HFFc6 (cell line): ENCODE measurements around the gene MYRFL. TPM values are rescaled to one million over a fixed set of nuclear protein-coding genes. Genes with fewer than 3 reads are reported as not detected.

Experiments used
- DNase-seq: peaks from one replicate; pipeline ENCODE4 v3.0.0-alpha.2; 2018
- H3K27ac Mint-ChIP-seq: 2 replicates; pipeline ENCODE4 v1.8.0; 2020; ENCODE audit warnings: mild to moderate bottlenecking, mixed read lengths
- H3K27me3 Mint-ChIP-seq: 2 replicates; pipeline ENCODE4 v1.8.0; 2021; ENCODE audit warnings: mild to moderate bottlenecking, moderate library complexity, mixed read lengths; ENCODE audit not compliant: insufficient read depth
- H3K36me3 Mint-ChIP-seq: 2 replicates; pipeline ENCODE4 v1.8.0; 2021; ENCODE audit warnings: low read depth, mixed read lengths
- H3K4me1 Mint-ChIP-seq: 2 replicates; pipeline ENCODE4 v1.8.0; 2020; ENCODE audit warnings: low read depth, mixed read lengths
- H3K4me3 Mint-ChIP-seq: 2 replicates; pipeline ENCODE4 v1.8.0; 2020; ENCODE audit warnings: mild to moderate bottlenecking, moderate library complexity, mixed read lengths
- H3K9me3 Mint-ChIP-seq: 2 replicates; pipeline ENCODE4 v1.8.0; 2020; ENCODE audit warnings: mild to moderate bottlenecking, mixed read lengths
- total RNA-seq, 6 experiments: library from RNA; stranded (reverse); fragmentation: NEBNext Ultra II Directional; extraction: Animal tissue kit (Norgen Biotek cat#: 25700); gene quantifications; 2 replicates in 1 of 6; 3 replicates in 5 of 6; pipeline ENCODE4 v1.2.3, GENCODE V29; 2021
- TF ChIP-seq, protein P1 (sequence below): fragments of 200-600 bp; sonication (generic); IDR thresholded peaks from 2 replicates; pipeline ENCODE4 v1.5.0; 2021; ENCODE audit warnings: antibody characterized with exemption, mild to moderate bottlenecking

The MYRFL gene
- total RNA-seq, 6 experiments from 2014 or later = not detected

GRCh38 chr12:69879007-69879960 is 54.3 kb downstream of the MYRFL start:
- TF ChIP-seq, protein P1, sequence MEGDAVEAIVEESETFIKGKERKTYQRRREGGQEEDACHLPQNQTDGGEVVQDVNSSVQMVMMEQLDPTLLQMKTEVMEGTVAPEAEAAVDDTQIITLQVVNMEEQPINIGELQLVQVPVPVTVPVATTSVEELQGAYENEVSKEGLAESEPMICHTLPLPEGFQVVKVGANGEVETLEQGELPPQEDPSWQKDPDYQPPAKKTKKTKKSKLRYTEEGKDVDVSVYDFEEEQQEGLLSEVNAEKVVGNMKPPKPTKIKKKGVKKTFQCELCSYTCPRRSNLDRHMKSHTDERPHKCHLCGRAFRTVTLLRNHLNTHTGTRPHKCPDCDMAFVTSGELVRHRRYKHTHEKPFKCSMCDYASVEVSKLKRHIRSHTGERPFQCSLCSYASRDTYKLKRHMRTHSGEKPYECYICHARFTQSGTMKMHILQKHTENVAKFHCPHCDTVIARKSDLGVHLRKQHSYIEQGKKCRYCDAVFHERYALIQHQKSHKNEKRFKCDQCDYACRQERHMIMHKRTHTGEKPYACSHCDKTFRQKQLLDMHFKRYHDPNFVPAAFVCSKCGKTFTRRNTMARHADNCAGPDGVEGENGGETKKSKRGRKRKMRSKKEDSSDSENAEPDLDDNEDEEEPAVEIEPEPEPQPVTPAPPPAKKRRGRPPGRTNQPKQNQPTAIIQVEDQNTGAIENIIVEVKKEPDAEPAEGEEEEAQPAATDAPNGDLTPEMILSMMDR = peak; percentile 94
- Mint-ChIP-seq H3K36me3 (no peaks in the 10 kb centered on the region), H3K27me3 (peaks cover 6% of the 10 kb centered on the region), H3K9me3 (no peaks in the 10 kb centered on the region), H3K27ac (no peak overlapping the region), H3K4me1 (peaks cover 20% of the 10 kb centered on the region), H3K4me3 (peak overlapping the region; percentile 76)
- DNase-seq = peak; percentile 60

GRCh38 chr12:69880571-69880970 is 55.5 kb downstream of the MYRFL start:
- Mint-ChIP-seq H3K27me3 (peaks cover 6% of the 10 kb centered on the region), H3K27ac (no peak overlapping the region), H3K4me1 (peaks cover 20% of the 10 kb centered on the region), H3K36me3 (no peaks in the 10 kb centered on the region), H3K4me3 (no peak overlapping the region), H3K9me3 (no peaks in the 10 kb centered on the region)
- TF ChIP-seq, protein P1 = peak; percentile 29; the same call in 1 of the 2 replicates
- DNase-seq = peak; percentile 29

DNA sequence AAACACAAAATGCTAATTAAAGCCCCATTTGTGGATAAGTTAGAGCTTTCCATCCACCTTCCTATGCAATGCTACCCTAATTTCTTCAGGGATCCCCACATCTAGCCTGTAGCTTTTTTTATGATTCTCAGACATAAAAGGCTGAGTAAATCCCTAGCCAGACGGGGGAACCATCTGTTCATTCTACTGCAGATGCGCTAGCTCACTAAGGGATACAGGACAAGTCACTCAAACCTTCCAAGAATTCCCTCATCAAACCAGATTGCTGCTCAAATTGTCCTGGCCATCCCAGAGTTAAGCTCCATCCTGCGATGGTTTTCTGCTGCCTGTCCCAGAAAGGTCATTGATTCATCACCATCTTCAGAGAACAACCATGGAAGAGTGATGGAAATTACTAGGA is 56.7 kb downstream of the MYRFL start:
- TF ChIP-seq, protein P1 = no peak
- Mint-ChIP-seq H3K27ac (no peak overlapping the region), H3K36me3 (no peaks in the 10 kb centered on the region), H3K27me3 (peaks cover 9% of the 10 kb centered on the region), H3K4me1 (peaks cover 20% of the 10 kb centered on the region), H3K9me3 (no peaks in the 10 kb centered on the region), H3K4me3 (no peak overlapping the region)
- DNase-seq = no peak

GRCh38 chr12:69884386-69884785 is 59.4 kb downstream of the MYRFL start:
- H3K4me3 Mint-ChIP-seq = no peak overlapping the region
- no peak overlapping the region for H3K27ac Mint-ChIP-seq
- no peaks in the 10 kb centered on the region for H3K9me3 Mint-ChIP-seq
- H3K36me3 Mint-ChIP-seq = no peaks in the 10 kb centered on the region
- DNase-seq = no peak
- TF ChIP-seq, protein P1 = no peak
- H3K27me3 Mint-ChIP-seq = peaks cover 13% of the 10 kb centered on the region
- peaks cover 10% of the 10 kb centered on the region for H3K4me1 Mint-ChIP-seq

- Mint-ChIP-seq H3K4me1 (no peaks in the 10 kb centered on the region; the same call in 1 of the 2 replicates), H3K27me3 (peaks cover 13% of the 10 kb centered on the region), H3K27ac (no peak overlapping the region), H3K9me3 (no peaks in the 10 kb centered on the region), H3K4me3 (no peak overlapping the region), H3K36me3 (no peaks in the 10 kb centered on the region)
- TF ChIP-seq, protein P1 = no peak
- DNase-seq = no peak
Measured at GRCh38 chr12:69885658-69886057, 60.6 kb downstream of the MYRFL start.
